ENCODE results near the gene SLC23A3. TPM values are rescaled to one million over a fixed set of nuclear protein-coding genes. Genes with fewer than 3 reads are reported as not detected.

SLC23A3 gene
- total RNA-seq, 1 experiment from 2014 or later, result 1.9 TPM

GRCh38 chr2:219174801-219175200, 5.0 kb upstream of the SLC23A3 start:
- POLR2A ChIA-PET (ENCODE audit: low non-redundant PET), result no interaction called here
- BruUV-seq (replicated peaks), result no TSS peak
- no peaks in the 10 kb centered on the region for H3K9me3 ChIP-seq (ENCODE audit: low read depth, low read length, poor library complexity, severe bottlenecking)
- no peak for TF ChIP-seq EZH2 (IDR thresholded peaks at IDR 0.05; ENCODE audit: borderline replicate concordance, low read depth, low read length, poor library complexity, severe bottlenecking)
- TF ChIP-seq CTCF (conservative IDR thresholded peaks at IDR 0.05; ENCODE audit: low read depth, low read length), result no peak
- H3K36me3 ChIP-seq (ENCODE audit: insufficient read depth, low read length, poor library complexity, severe bottlenecking), result peaks cover 4% of the 10 kb centered on the region
- H3K4me1 ChIP-seq (ENCODE audit: insufficient read depth, low read length, poor library complexity, severe bottlenecking), result peaks cover 5% of the 10 kb centered on the region
- CTCF ChIA-PET, result no interaction called here
- no peak overlapping the region for H3K4me3 ChIP-seq (ENCODE audit: low read depth, low read length, poor library complexity, severe bottlenecking)
- no peaks in the 10 kb centered on the region for H3K27me3 ChIP-seq (replicated peaks; ENCODE audit: insufficient read depth, low read depth, low read length, poor library complexity)
- no peak for DNase-seq (ENCODE audit: low spot score)
- H3K27ac ChIP-seq (ENCODE audit: low read depth, low read length, poor library complexity, severe bottlenecking), result no peak overlapping the region
- intact Hi-C loops (cut with micrococcal nuclease; ENCODE audit: unreplicated experiment), result loop anchor here (5.0 kb wide), 2 partner anchors 42 to 122 kb away; partner anchors contain the start of gene ABCB6

- Histone ChIP-seq H3K4me3 (ENCODE audit: low read depth, low read length, poor library complexity, severe bottlenecking) (no peak overlapping the region), H3K9me3 (ENCODE audit: low read depth, low read length, poor library complexity, severe bottlenecking) (no peaks in the 10 kb centered on the region), H3K4me1 (ENCODE audit: insufficient read depth, low read length, poor library complexity, severe bottlenecking) (peaks cover 4% of the 10 kb centered on the region), H3K36me3 (ENCODE audit: insufficient read depth, low read length, poor library complexity, severe bottlenecking) (no peaks in the 10 kb centered on the region), H3K27ac (ENCODE audit: low read depth, low read length, poor library complexity, severe bottlenecking) (no peak overlapping the region), H3K27me3 (replicated peaks; ENCODE audit: insufficient read depth, low read depth, low read length, poor library complexity) (no peaks in the 10 kb centered on the region)
- TF ChIP-seq CTCF (conservative IDR thresholded peaks at IDR 0.05; ENCODE audit: low read depth, low read length) (no peak), EZH2 (IDR thresholded peaks at IDR 0.05; ENCODE audit: borderline replicate concordance, low read depth, low read length, poor library complexity, severe bottlenecking) (no peak)
- no peak for DNase-seq (ENCODE audit: low spot score)
- no TSS peak for BruUV-seq (replicated peaks)
- CTCF ChIA-PET, result interaction anchor here (0.8 to 1.6 kb wide), 2 partner anchors 121 to 214 kb away, joined by 3 read pairs; partner anchors contain the start of gene DNPEP
- intact Hi-C loops (cut with micrococcal nuclease; ENCODE audit: unreplicated experiment), result no loop called here
- POLR2A ChIA-PET (ENCODE audit: low non-redundant PET), result interaction anchor here (0.6 kb wide), 2 partner anchors 32 to 37 kb away, joined by 3 to 13 read pairs; no protein-coding TSS in a partner anchor
Observed at GRCh38 chr2:219174146-219174545, 4.3 kb upstream of the SLC23A3 start.

- no TSS peak for BruUV-seq (replicated peaks)
- Histone ChIP-seq H3K9me3 (ENCODE audit: low read depth, low read length, poor library complexity, severe bottlenecking) (no peaks in the 10 kb centered on the region), H3K4me3 (ENCODE audit: low read depth, low read length, poor library complexity, severe bottlenecking) (no peak overlapping the region), H3K27ac (ENCODE audit: low read depth, low read length, poor library complexity, severe bottlenecking) (no peak overlapping the region), H3K36me3 (ENCODE audit: insufficient read depth, low read length, poor library complexity, severe bottlenecking) (no peaks in the 10 kb centered on the region), H3K27me3 (replicated peaks; ENCODE audit: insufficient read depth, low read depth, low read length, poor library complexity) (no peaks in the 10 kb centered on the region), H3K4me1 (ENCODE audit: insufficient read depth, low read length, poor library complexity, severe bottlenecking) (no peaks in the 10 kb centered on the region)
- CTCF ChIA-PET, result interaction anchor here (1.6 kb wide), 1 partner anchor 122 kb away, joined by 3 read pairs; no protein-coding TSS in a partner anchor
- intact Hi-C loops (cut with micrococcal nuclease; ENCODE audit: unreplicated experiment), result no loop called here
- no peak for DNase-seq (ENCODE audit: low spot score)
- POLR2A ChIA-PET (ENCODE audit: low non-redundant PET), result no interaction called here
- no peak for TF ChIP-seq CTCF (conservative IDR thresholded peaks at IDR 0.05; ENCODE audit: low read depth, low read length)
- TF ChIP-seq EZH2 (IDR thresholded peaks at IDR 0.05; ENCODE audit: borderline replicate concordance, low read depth, low read length, poor library complexity, severe bottlenecking), result no peak
Observed at GRCh38 chr2:219173176-219173575, 3.3 kb upstream of the SLC23A3 start.
